Measurements from ENCODE around the gene VPS52.
A peak's percentile ranks its signal among the peaks of the same experiment; 100 is the strongest.
"Not testable (repeated sequence)": the region's sequence is repeated elsewhere in the genome, so short reads cannot be mapped to it uniquely, and the experiment has no call there.

VPS52 gene

GRCh38 chr6:33304216-33304615 lies 32.5 kb upstream of the VPS52 start:
- DNase-seq: no peak

GRCh38 chr6:33301877-33302276 lies 30.2 kb upstream of the VPS52 start:
- DNase-seq: no peak

- DNase-seq: peak; percentile 90
These were observed 27.7 kb upstream of the VPS52 start for GRCh38 chr6:33299237-33299944.

GRCh38 chr6:33298773-33299236 lies 27.1 kb upstream of the VPS52 start, which contains the start of gene RGL2:
Gene RGL2, minus strand, starts transcription at chr6:33298942. Its CDS starts 332 bp downstream, at chr6:33298610.
- DNase-seq: peak; percentile 48

GRCh38 chr6:33297956-33298772 lies 26.5 kb upstream of the VPS52 start:
- DNase-seq: no peak

GRCh38 chr6:33297406-33297955 lies 25.8 kb upstream of the VPS52 start:
- no peak for DNase-seq

GRCh38 chr6:33296797-33297405 lies 25.2 kb upstream of the VPS52 start:
- DNase-seq: no peak

- no peak for DNase-seq
These were observed 24.1 kb upstream of the VPS52 start for GRCh38 chr6:33295621-33296369.

- DNase-seq: no peak
These were observed 22.6 kb upstream of the VPS52 start for GRCh38 chr6:33294086-33294823.

- no peak for DNase-seq
These were observed 21.5 kb upstream of the VPS52 start for GRCh38 chr6:33292996-33293682.

- no peak for DNase-seq
These were observed 18.8 kb upstream of the VPS52 start for GRCh38 chr6:33290459-33290858.

- no peak for DNase-seq
These were observed 18.2 kb upstream of the VPS52 start for GRCh38 chr6:33289784-33290315.

- peak; percentile 68 for DNase-seq
These were observed 17.5 kb upstream of the VPS52 start, which contains the start of the genes PFDN6 and WDR46 for GRCh38 chr6:33288921-33289783. Gene PFDN6, plus strand, starts transcription at chr6:33289601. Its CDS starts 256 bp downstream, at chr6:33289857. Gene WDR46, minus strand, starts transcription at chr6:33289239. Its CDS starts 69 bp downstream, at chr6:33289170.

- DNase-seq: no peak
These were observed 16.7 kb upstream of the VPS52 start for GRCh38 chr6:33288141-33288920.

- no peak for DNase-seq
These were observed 15.6 kb upstream of the VPS52 start for GRCh38 chr6:33286946-33287914.

- DNase-seq: not testable (repeated sequence)
These were observed 13.5 kb upstream of the VPS52 start for GRCh38 chr6:33285214-33285613.

GRCh38 chr6:33280539-33280938 lies 8.9 kb upstream of the VPS52 start:
- DNase-seq: no peak

All from activated CD4-positive, alpha-beta T cell treated with anti-CD3 and anti-CD28 coated beads for 1 hour (primary cell).